NCI-H2227 treated with DMSO at 0.1 percent for 48 hours (cell line): ENCODE measurements around the gene NCAPD3.

ENCODE experiments used
- DNase-seq: peaks from one replicate; lab custom pipeline; 2025; lab: John Stamatoyannopoulos, UW

The NCAPD3 gene

GRCh38 chr11:134159652-134160051, 64.1 kb downstream of the NCAPD3 start:
- DNase-seq = no peak

GRCh38 chr11:134158023-134158422, 65.7 kb downstream of the NCAPD3 start:
- DNase-seq = no peak

GRCh38 chr11:134157451-134157850, 66.3 kb downstream of the NCAPD3 start:
- DNase-seq = no peak

GRCh38 chr11:134155946-134156865, 67.6 kb downstream of the NCAPD3 start:
- DNase-seq = no peak

GRCh38 chr11:134155456-134155855, 68.3 kb downstream of the NCAPD3 start:
- DNase-seq = no peak

GRCh38 chr11:134154441-134154840, 69.3 kb downstream of the NCAPD3 start:
- DNase-seq = no peak

GRCh38 chr11:134153147-134153905, 70.4 kb downstream of the NCAPD3 start:
- DNase-seq = no peak

- no peak for DNase-seq
Observed at GRCh38 chr11:134152696-134153095, 71.1 kb downstream of the NCAPD3 start.

- DNase-seq = no peak
Observed at GRCh38 chr11:134151083-134151747, 72.6 kb downstream of the NCAPD3 start.

- DNase-seq = no peak
Observed at GRCh38 chr11:134150195-134150903, 73.4 kb downstream of the NCAPD3 start.

- no peak for DNase-seq
Observed at GRCh38 chr11:134149371-134149770, 74.4 kb downstream of the NCAPD3 start.

GRCh38 chr11:134146598-134146997, 77.2 kb downstream of the NCAPD3 start:
- DNase-seq = no peak

GRCh38 chr11:134145715-134146114, 78.1 kb downstream of the NCAPD3 start:
- DNase-seq = no peak

- DNase-seq = no peak
Observed at GRCh38 chr11:134144744-134145143, 79.0 kb downstream of the NCAPD3 start.

- DNase-seq = no peak
Observed at GRCh38 chr11:134143801-134144200, 80.0 kb downstream of the NCAPD3 start.

- no peak for DNase-seq
Observed at GRCh38 chr11:134142536-134142935, 81.2 kb downstream of the NCAPD3 start.

GRCh38 chr11:134140961-134141490, 82.7 kb downstream of the NCAPD3 start:
- no peak for DNase-seq

GRCh38 chr11:134139873-134140331, 83.9 kb downstream of the NCAPD3 start:
- DNase-seq = peak; percentile 55

GRCh38 chr11:134139303-134139872, 84.4 kb downstream of the NCAPD3 start:
- no peak for DNase-seq

GRCh38 chr11:134138376-134138775, 85.4 kb downstream of the NCAPD3 start:
- no peak for DNase-seq

- DNase-seq = no peak
Observed at GRCh38 chr11:134134167-134134566, 89.6 kb downstream of the NCAPD3 start.
